Cerebellar nuclear complex (tissue), 1 donor: ENCODE results near the gene SPAG6.
"Not testable (repeated sequence)": the region's sequence is repeated elsewhere in the genome, so short reads cannot be mapped to it uniquely, and the experiment has no call there.

Source experiments
- DNase-seq, 2 experiments: peaks; one replicate each; lab custom pipeline; 2025; lab: John Stamatoyannopoulos, UW

The SPAG6 gene

GRCh38 chr10:22341190-22341925, 3.9 kb upstream of the SPAG6 start:
- DNase-seq, result no peak

GRCh38 chr10:22341926-22342196, 3.4 kb upstream of the SPAG6 start:
- no peak for DNase-seq

GRCh38 chr10:22342421-22342820, 2.9 kb upstream of the SPAG6 start:
- DNase-seq, result no peak

- DNase-seq, result no peak
These were observed 1.6 kb upstream of the SPAG6 start for GRCh38 chr10:22343731-22344130.

GRCh38 chr10:22344249-22344648, 1.0 kb upstream of the SPAG6 start:
- DNase-seq, result no peak

- DNase-seq, result no peak
These were observed 455 bp upstream of the SPAG6 start for GRCh38 chr10:22344781-22345300.

- DNase-seq, result no peak
These were observed 883 bp downstream of the SPAG6 start for GRCh38 chr10:22346096-22346661.

GRCh38 chr10:22349755-22350154, 4.5 kb downstream of the SPAG6 start:
- DNase-seq, result no peak

GRCh38 chr10:22351131-22351703, 5.9 kb downstream of the SPAG6 start:
- no peak for DNase-seq

- no peak for DNase-seq
These were observed 11.1 kb downstream of the SPAG6 start for GRCh38 chr10:22356324-22356873.

- DNase-seq, result not testable (repeated sequence)
These were observed 12.5 kb downstream of the SPAG6 start for GRCh38 chr10:22357770-22358169.

- no peak for DNase-seq
These were observed 18.0 kb downstream of the SPAG6 start for GRCh38 chr10:22363305-22363704.

GRCh38 chr10:22364407-22365140, 19.3 kb downstream of the SPAG6 start:
- no peak for DNase-seq

GRCh38 chr10:22365233-22365632, 19.9 kb downstream of the SPAG6 start:
- no peak for DNase-seq

GRCh38 chr10:22365644-22366434, 20.5 kb downstream of the SPAG6 start:
- no peak for DNase-seq

- DNase-seq, result no peak
These were observed 21.1 kb downstream of the SPAG6 start for GRCh38 chr10:22366435-22366703.

- no peak for DNase-seq
These were observed 21.5 kb downstream of the SPAG6 start for GRCh38 chr10:22366771-22367170.

GRCh38 chr10:22367471-22367870, 22.2 kb downstream of the SPAG6 start:
- no peak for DNase-seq

- DNase-seq, result no peak
These were observed 23.1 kb downstream of the SPAG6 start for GRCh38 chr10:22368402-22368801.

- no peak for DNase-seq
These were observed 23.7 kb downstream of the SPAG6 start for GRCh38 chr10:22368981-22369380.

- DNase-seq, result no peak
These were observed 24.3 kb downstream of the SPAG6 start for GRCh38 chr10:22369434-22370072.
